Liver (tissue), 9 donors: Measurements from ENCODE around the gene SPEF1. TPM values are rescaled to one million over a fixed set of nuclear protein-coding genes. Genes with fewer than 3 reads are reported as not detected.
A peak's percentile ranks its signal among the peaks of the same experiment; 100 is the strongest.

Experiments
- DNase-seq: peaks from one replicate; pipeline ENCODE4 v3.0.0-alpha.2; 2017; ENCODE audit warnings: low spot score
- H3K27ac ChIP-seq, 2 donors: one replicate each; pipeline ENCODE4 v1.7.0; 2013; ENCODE audit warnings: inconsistent platforms in 2 of 2, low read length in 2 of 2, control low read depth in 1 of 2, low read depth in 1 of 2, mild to moderate bottlenecking in 1 of 2
- H3K27me3 ChIP-seq, 4 donors: one replicate each; pipeline versions ENCODE4 v1.6.1 to v1.7.0; 2013; ENCODE audit warnings: low read length in 3 of 4, inconsistent platforms in 1 of 4, mild to moderate bottlenecking in 1 of 4, moderate library complexity in 1 of 4; ENCODE audit not compliant: control insufficient read depth in 4 of 4, insufficient read depth in 4 of 4
- H3K36me3 ChIP-seq, 4 donors: one replicate each; pipeline versions ENCODE4 v1.6.1 to v1.7.0; 2013; ENCODE audit warnings: low read length in 3 of 4, mild to moderate bottlenecking in 3 of 4, low read depth in 1 of 4, moderate library complexity in 1 of 4; ENCODE audit not compliant: control insufficient read depth in 4 of 4, insufficient read depth in 3 of 4
- H3K4me1 ChIP-seq, 4 donors: one replicate each; pipeline versions ENCODE4 v1.6.1 to v1.7.0; 2013; ENCODE audit warnings: low read length in 3 of 4, mild to moderate bottlenecking in 3 of 4, moderate library complexity in 1 of 4; ENCODE audit not compliant: control insufficient read depth in 4 of 4, insufficient read depth in 4 of 4
- H3K4me3 ChIP-seq, 3 donors: one replicate each; pipeline versions ENCODE4 v1.6.1 to v1.7.0; 2013; ENCODE audit warnings: low read length in 3 of 3, control low read depth in 1 of 3, low read depth in 1 of 3, mild to moderate bottlenecking in 1 of 3
- H3K9ac ChIP-seq, 2 donors: one replicate each; pipeline ENCODE4 v1.7.0; 2013; ENCODE audit warnings: low read length in 2 of 2, mild to moderate bottlenecking in 2 of 2, moderate library complexity in 2 of 2, control low read depth in 1 of 2, low read depth in 1 of 2
- H3K9me3 ChIP-seq, 4 donors: one replicate each; pipeline versions ENCODE4 v1.6.1 to v1.7.0; 2013; ENCODE audit warnings: low read length in 3 of 4; ENCODE audit not compliant: control insufficient read depth in 4 of 4
- CTCF ChIP-seq: fragments of 150-350 bp; IDR thresholded peaks from 2 replicates; pipeline ENCODE4 v1.5.1; 2017; ENCODE audit warnings: improper control_type of control experiment, low read depth, low read length; ENCODE audit not compliant: missing input control
- EGR1 ChIP-seq, 2 donors: IDR thresholded peaks; 2 replicates each; pipeline ENCODE4 v1.6.1; 2016 to 2018; ENCODE audit warnings: antibody characterized with exemption in 2 of 2, low read depth in 2 of 2
- FOXA1 ChIP-seq: IDR thresholded peaks from 2 replicates; pipeline ENCODE4 v1.6.1; 2016; ENCODE audit warnings: antibody characterized with exemption
- FOXA2 ChIP-seq: IDR thresholded peaks from 2 replicates; pipeline ENCODE4 v1.6.1; 2016; ENCODE audit warnings: antibody characterized with exemption
- GABPA ChIP-seq, 2 donors: IDR thresholded peaks in 1 of 2; conservative IDR thresholded peaks in 1 of 2; 2 replicates each; pipeline ENCODE4 v1.6.1; 2016; ENCODE audit warnings: antibody characterized with exemption in 2 of 2, mild to moderate bottlenecking in 1 of 2, moderate library complexity in 1 of 2
- HNF4A ChIP-seq, 2 donors: conservative IDR thresholded peaks; 2 replicates each; pipeline ENCODE4 v1.6.1; 2016; ENCODE audit warnings: antibody characterized with exemption in 2 of 2, mild to moderate bottlenecking in 2 of 2
- HNF4G ChIP-seq: IDR thresholded peaks from 2 replicates; pipeline ENCODE4 v1.6.1; 2016; ENCODE audit warnings: antibody characterized with exemption
- JUND ChIP-seq, 2 donors: IDR thresholded peaks; 2 replicates each; pipeline ENCODE4 v1.6.1; 2016; ENCODE audit warnings: antibody characterized with exemption in 2 of 2
- NR2F2 ChIP-seq: IDR thresholded peaks from 2 replicates; pipeline ENCODE4 v1.6.1; 2016; ENCODE audit warnings: antibody characterized with exemption
- RXRA ChIP-seq, 2 donors: IDR thresholded peaks; 2 replicates each; pipeline ENCODE4 v1.6.1; 2017 to 2018; ENCODE audit warnings: antibody characterized with exemption in 2 of 2, mild to moderate bottlenecking in 1 of 2
- SP1 ChIP-seq: IDR thresholded peaks from 2 replicates; pipeline ENCODE4 v1.6.1; 2018; ENCODE audit warnings: antibody characterized with exemption, mild to moderate bottlenecking
- TAF1 ChIP-seq: conservative IDR thresholded peaks from 2 replicates; pipeline ENCODE4 v1.6.1; 2016; ENCODE audit warnings: antibody characterized with exemption, mild to moderate bottlenecking
- YY1 ChIP-seq: IDR thresholded peaks from 2 replicates; pipeline ENCODE4 v1.6.1; 2016; ENCODE audit warnings: antibody characterized with exemption, mild to moderate bottlenecking
- WGBS: extraction: QIAGEN DNeasy Blood & Tissue Kit; methylation state at CpG from one replicate; pipeline ENCODE4 v1.1.7; 2013; 5-methylcytosine and 5-hydroxymethylcytosine counted together
- polyA plus RNA-seq, 2 donors: library from polyadenylated mRNA; stranded (reverse) in 1 of 2; unstranded in 1 of 2; fragments of 200-250 nt in 1 of 2; fragments of >200 nt in 1 of 2; fragmentation: Nextera tagmentation in 1 of 2; extraction: Ambion mirVana in 1 of 2; gene quantifications; one replicate each; pipeline versions ENCODE4 v1.2.1 to v1.2.3, GENCODE V29; 2013 to 2015
- total RNA-seq, 2 donors: library from RNA; depleted of rRNA; stranded (reverse); fragments of >200 nt; gene quantifications; one replicate each; pipeline ENCODE4 v1.2.3, GENCODE V29; 2014
- TF ChIP-seq, protein P1 (sequence below): IDR thresholded peaks from 2 replicates; pipeline ENCODE4 v1.6.1; 2016; ENCODE audit warnings: antibody characterized with exemption
- TF ChIP-seq, protein P2 (sequence below): IDR thresholded peaks from 2 replicates; pipeline ENCODE4 v1.6.1; 2016; ENCODE audit warnings: antibody characterized with exemption, mild to moderate bottlenecking
- TF ChIP-seq, protein P3 (sequence below): IDR thresholded peaks from 2 replicates; pipeline ENCODE4 v1.6.1; 2016; ENCODE audit warnings: antibody characterized with exemption
- TF ChIP-seq, protein P4 (sequence below): IDR thresholded peaks from 2 replicates; pipeline ENCODE4 v1.6.1; 2016; ENCODE audit warnings: antibody characterized with exemption
- donor health status: healthy.
- donor health status: healthy.
- donor health status: healthy.
- donor health status: healthy.
- donor health status: healthy.

Gene SPEF1
- total and polyA plus RNA-seq, 4 donors, result not detected

GRCh38 chr20:3800256-3800877 lies 19.1 kb upstream of the SPEF1 start:
- Histone ChIP-seq H3K27me3 (no peaks in the 10 kb centered on the region), H3K4me1 (peaks cover 14 to 40% (median 30%) of the 10 kb centered on the region in 4 donors), H3K9ac (no peak overlapping the region), H3K36me3 (peaks cover 0 to 8% (median 4%) of the 10 kb centered on the region in 4 donors), H3K4me3 (no peak overlapping the region), H3K9me3 (no peaks in the 10 kb centered on the region), H3K27ac (no peak overlapping the region)
- 95% methylated on average over 18 of the region's 18 CpGs for WGBS
- TF ChIP-seq SP1 (no peak), FOXA1 (no peak)
- DNase-seq, result no peak

GRCh38 chr20:3798908-3799248 lies 17.6 kb upstream of the SPEF1 start:
- Histone ChIP-seq H3K4me3 (no peak overlapping the region), H3K27ac (peak overlapping the region; percentile 81 to 82), H3K27me3 (no peaks in the 10 kb centered on the region), H3K9me3 (no peaks in the 10 kb centered on the region), H3K4me1 (peaks cover 12 to 42% (median 30%) of the 10 kb centered on the region in 4 donors), H3K36me3 (peaks cover 0 to 7% (median 3%) of the 10 kb centered on the region in 4 donors), H3K9ac (no peak overlapping the region)
- no peak for DNase-seq
- 65% methylated on average over 3 of the region's 3 CpGs for WGBS
- TF ChIP-seq, protein P1, sequence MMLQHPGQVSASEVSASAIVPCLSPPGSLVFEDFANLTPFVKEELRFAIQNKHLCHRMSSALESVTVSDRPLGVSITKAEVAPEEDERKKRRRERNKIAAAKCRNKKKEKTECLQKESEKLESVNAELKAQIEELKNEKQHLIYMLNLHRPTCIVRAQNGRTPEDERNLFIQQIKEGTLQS, result no peak
- TF ChIP-seq CTCF (no peak), YY1 (no peak), HNF4G (no peak), FOXA2 (no peak), GABPA (IDR thresholded peaks at IDR 0.05 in 1 of 2, conservative IDR thresholded peaks at IDR 0.05 in 1 of 2) (no peak), TAF1 (no peak), JUND (IDR thresholded peaks at IDR 0.05) (no peak), SP1 (no peak), FOXA1 (no peak), HNF4A (conservative IDR thresholded peaks at IDR 0.05) (no peak), NR2F2 (no peak), EGR1 (IDR thresholded peaks at IDR 0.05; ENCODE audit: low read depth in 2 of 2) (no peak), RXRA (IDR thresholded peaks at IDR 0.05) (no peak)
- TF ChIP-seq, protein P2, sequence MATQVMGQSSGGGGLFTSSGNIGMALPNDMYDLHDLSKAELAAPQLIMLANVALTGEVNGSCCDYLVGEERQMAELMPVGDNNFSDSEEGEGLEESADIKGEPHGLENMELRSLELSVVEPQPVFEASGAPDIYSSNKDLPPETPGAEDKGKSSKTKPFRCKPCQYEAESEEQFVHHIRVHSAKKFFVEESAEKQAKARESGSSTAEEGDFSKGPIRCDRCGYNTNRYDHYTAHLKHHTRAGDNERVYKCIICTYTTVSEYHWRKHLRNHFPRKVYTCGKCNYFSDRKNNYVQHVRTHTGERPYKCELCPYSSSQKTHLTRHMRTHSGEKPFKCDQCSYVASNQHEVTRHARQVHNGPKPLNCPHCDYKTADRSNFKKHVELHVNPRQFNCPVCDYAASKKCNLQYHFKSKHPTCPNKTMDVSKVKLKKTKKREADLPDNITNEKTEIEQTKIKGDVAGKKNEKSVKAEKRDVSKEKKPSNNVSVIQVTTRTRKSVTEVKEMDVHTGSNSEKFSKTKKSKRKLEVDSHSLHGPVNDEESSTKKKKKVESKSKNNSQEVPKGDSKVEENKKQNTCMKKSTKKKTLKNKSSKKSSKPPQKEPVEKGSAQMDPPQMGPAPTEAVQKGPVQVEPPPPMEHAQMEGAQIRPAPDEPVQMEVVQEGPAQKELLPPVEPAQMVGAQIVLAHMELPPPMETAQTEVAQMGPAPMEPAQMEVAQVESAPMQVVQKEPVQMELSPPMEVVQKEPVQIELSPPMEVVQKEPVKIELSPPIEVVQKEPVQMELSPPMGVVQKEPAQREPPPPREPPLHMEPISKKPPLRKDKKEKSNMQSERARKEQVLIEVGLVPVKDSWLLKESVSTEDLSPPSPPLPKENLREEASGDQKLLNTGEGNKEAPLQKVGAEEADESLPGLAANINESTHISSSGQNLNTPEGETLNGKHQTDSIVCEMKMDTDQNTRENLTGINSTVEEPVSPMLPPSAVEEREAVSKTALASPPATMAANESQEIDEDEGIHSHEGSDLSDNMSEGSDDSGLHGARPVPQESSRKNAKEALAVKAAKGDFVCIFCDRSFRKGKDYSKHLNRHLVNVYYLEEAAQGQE, result no peak
- TF ChIP-seq, protein P3, sequence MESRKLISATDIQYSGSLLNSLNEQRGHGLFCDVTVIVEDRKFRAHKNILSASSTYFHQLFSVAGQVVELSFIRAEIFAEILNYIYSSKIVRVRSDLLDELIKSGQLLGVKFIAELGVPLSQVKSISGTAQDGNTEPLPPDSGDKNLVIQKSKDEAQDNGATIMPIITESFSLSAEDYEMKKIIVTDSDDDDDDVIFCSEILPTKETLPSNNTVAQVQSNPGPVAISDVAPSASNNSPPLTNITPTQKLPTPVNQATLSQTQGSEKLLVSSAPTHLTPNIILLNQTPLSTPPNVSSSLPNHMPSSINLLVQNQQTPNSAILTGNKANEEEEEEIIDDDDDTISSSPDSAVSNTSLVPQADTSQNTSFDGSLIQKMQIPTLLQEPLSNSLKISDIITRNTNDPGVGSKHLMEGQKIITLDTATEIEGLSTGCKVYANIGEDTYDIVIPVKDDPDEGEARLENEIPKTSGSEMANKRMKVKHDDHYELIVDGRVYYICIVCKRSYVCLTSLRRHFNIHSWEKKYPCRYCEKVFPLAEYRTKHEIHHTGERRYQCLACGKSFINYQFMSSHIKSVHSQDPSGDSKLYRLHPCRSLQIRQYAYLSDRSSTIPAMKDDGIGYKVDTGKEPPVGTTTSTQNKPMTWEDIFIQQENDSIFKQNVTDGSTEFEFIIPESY, result no peak
- TF ChIP-seq, protein P4, sequence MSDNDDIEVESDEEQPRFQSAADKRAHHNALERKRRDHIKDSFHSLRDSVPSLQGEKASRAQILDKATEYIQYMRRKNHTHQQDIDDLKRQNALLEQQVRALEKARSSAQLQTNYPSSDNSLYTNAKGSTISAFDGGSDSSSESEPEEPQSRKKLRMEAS, result no peak
